PFSK-1 (cell line): ENCODE data around the gene IL22.

Source experiments
- FOXP2 ChIP-seq: optimal IDR thresholded peaks from 2 replicates; pipeline ENCODE3; 2011; ENCODE audit warnings: borderline replicate concordance, control low read depth, inconsistent platforms; ENCODE audit not compliant: insufficient read depth; ENCODE audit errors: extremely low read length, extremely low read depth
- POLR2AphosphoS5 ChIP-seq: IDR thresholded peaks from 2 replicates; pipeline ENCODE4 v1.6.1; 2012; ENCODE audit warnings: low read depth, mild to moderate bottlenecking, control low read depth, low read length, moderate library complexity
- SIN3A ChIP-seq: IDR thresholded peaks from 2 replicates; pipeline ENCODE4 v1.6.1; 2012; ENCODE audit warnings: mild to moderate bottlenecking, low read length, moderate library complexity, borderline replicate concordance; ENCODE audit not compliant: insufficient read depth
- TAF1 ChIP-seq: IDR thresholded peaks from 2 replicates; pipeline ENCODE4 v1.6.1; 2012; ENCODE audit warnings: low read length, control low read depth, borderline replicate concordance; ENCODE audit not compliant: insufficient read depth
- TF ChIP-seq, protein P1 (sequence below), 2 experiments: IDR thresholded peaks; 2 replicates each; pipeline versions ENCODE4 v1.6.1 to v1.8.0; 2011 to 2012; ENCODE audit warnings: low read depth in 2 of 2, low read length in 2 of 2, control low read depth in 1 of 2, inconsistent platforms in 1 of 2, mild to moderate bottlenecking in 1 of 2, moderate library complexity in 1 of 2; ENCODE audit not compliant: insufficient read depth in 1 of 2

DNA sequence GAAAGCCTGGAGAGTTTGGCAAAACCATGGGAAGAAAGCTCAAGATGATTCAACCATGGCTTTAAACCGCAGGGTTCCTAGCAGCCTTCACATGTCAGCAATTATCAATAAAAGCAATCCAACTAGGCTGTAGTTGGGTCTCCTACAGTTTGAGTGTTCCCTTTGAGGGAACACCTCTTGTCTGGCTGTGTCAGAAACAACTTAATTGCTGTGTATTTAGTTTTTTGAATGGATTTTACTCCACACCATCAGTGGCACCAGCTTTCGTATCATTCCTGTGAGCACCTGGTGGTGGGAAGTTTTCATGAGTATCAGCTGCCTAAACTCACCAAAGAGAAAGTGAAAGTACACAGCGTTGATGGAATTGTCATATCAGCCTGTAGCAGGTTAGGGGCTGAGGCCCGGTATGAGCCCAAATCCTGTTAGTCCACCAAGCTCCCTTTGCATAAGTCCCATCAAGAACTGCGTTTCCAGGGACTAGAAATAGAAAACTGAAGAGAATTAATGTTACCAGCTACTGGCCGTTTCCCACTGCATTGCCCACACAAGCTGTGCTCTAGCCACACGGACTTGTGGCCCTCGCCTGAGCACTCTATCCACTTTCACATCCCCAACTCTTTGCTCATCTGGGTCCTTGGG, 16.9 kb downstream of the IL22 start:
- TF ChIP-seq TAF1 (no peak), SIN3A (no peak), FOXP2 (no peak), POLR2AphosphoS5 (no peak)
- TF ChIP-seq, protein P1, sequence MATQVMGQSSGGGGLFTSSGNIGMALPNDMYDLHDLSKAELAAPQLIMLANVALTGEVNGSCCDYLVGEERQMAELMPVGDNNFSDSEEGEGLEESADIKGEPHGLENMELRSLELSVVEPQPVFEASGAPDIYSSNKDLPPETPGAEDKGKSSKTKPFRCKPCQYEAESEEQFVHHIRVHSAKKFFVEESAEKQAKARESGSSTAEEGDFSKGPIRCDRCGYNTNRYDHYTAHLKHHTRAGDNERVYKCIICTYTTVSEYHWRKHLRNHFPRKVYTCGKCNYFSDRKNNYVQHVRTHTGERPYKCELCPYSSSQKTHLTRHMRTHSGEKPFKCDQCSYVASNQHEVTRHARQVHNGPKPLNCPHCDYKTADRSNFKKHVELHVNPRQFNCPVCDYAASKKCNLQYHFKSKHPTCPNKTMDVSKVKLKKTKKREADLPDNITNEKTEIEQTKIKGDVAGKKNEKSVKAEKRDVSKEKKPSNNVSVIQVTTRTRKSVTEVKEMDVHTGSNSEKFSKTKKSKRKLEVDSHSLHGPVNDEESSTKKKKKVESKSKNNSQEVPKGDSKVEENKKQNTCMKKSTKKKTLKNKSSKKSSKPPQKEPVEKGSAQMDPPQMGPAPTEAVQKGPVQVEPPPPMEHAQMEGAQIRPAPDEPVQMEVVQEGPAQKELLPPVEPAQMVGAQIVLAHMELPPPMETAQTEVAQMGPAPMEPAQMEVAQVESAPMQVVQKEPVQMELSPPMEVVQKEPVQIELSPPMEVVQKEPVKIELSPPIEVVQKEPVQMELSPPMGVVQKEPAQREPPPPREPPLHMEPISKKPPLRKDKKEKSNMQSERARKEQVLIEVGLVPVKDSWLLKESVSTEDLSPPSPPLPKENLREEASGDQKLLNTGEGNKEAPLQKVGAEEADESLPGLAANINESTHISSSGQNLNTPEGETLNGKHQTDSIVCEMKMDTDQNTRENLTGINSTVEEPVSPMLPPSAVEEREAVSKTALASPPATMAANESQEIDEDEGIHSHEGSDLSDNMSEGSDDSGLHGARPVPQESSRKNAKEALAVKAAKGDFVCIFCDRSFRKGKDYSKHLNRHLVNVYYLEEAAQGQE (IDR thresholded peaks at IDR 0.05; ENCODE audit: insufficient read depth in 1 of 2, low read depth in 2 of 2, low read length in 2 of 2), result no peak
